Mammary microvascular endothelial cell (primary cell): ENCODE measurements around the gene DIRAS1. TPM values are rescaled to one million over a fixed set of nuclear protein-coding genes. Genes with fewer than 3 reads are reported as not detected.

Experiments used
- total RNA-seq: library from RNA; depleted of rRNA; stranded (reverse); fragments of >200 nt; gene quantifications from 2 replicates; pipeline ENCODE4 v1.2.3, GENCODE V29; 2015

The DIRAS1 gene, protein sequence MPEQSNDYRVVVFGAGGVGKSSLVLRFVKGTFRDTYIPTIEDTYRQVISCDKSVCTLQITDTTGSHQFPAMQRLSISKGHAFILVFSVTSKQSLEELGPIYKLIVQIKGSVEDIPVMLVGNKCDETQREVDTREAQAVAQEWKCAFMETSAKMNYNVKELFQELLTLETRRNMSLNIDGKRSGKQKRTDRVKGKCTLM
- 0.13 and 0.39 TPM in 2 replicates for total RNA-seq

DNA sequence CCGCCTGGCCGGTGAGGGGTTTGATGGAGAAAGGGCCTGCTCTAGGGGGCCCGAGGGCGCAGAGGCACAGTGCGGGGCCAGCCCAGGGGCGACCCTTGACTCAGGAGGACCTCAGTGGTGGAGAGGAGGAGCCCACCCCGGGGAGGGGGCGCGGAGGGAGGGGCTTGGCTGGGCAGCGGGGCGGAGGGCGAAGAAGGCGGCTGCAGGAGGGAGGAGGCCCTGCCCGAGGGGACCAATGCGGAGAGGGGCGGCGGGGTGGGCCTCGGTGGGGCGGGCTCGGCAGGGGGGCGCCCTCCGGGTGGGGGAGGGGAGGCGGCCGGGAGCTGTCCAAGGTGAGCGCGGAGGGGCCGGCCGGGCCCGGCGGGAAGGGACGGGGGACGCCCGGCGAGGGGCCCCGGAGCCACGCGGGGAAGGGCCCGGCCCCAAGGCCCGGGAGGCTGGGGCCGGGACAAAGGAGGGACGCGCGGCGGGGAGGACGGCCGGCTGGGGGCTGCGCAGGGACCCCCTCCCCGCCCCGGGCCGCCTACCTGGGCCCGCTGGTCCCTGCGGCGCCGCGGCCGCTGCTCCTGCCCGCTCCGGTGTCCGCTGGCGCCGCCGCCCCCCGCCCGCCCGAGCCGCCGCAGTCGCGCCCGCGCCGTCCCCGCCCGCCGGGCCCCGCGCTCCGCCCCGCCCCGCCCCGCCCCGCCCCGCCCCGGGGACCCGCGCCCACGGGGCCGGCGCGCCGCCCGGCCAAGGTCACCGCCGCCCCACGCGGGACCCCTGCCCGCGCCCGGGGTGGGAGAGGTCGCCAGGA lies at the start of gene DIRAS1:
Gene DIRAS1, minus strand, starts transcription at position 596 of the 793 bp plus-strand sequence. CDS start 3,566 bp downstream, outside the sequence.

DNA sequence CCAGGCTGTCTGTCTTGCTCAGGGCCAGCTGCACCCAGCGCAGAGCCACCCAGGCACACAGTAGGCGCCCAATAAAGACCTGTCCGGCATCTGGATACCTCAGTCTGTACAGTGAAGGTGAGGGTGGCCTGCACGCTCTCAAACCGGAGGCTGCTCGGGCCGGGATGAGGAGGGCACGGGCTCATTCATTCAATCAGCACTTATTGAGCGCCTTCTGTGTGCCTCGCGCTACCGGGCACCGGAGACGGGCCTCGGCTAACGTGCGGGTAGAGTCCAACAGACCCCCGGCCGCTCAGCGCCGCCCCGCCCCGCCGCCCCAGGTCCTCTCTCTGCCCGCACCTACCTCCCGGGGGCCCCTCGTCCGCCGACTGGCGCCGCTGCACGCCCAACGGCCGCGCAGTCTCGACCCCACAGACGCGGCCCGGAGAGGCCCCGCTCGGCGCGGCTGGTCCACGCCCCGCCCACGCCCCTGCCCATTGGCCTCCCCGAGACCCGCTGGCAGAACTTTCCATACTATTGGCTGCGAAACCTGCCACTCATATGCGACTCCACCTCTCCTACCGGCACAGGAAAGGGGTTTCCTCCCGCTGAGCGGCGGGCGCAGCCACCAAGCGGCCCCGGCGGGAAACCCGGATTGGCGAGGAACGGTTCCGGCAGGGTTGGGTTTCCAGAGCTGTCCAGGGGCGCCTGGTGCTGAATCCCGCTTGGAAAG lies 18.6 kb upstream of the DIRAS1 start, which contains the start of gene SLC39A3:
Gene SLC39A3, minus strand, starts transcription at position 416 of the 712 bp plus-strand sequence. CDS start 2,760 bp downstream, outside the sequence.

DNA sequence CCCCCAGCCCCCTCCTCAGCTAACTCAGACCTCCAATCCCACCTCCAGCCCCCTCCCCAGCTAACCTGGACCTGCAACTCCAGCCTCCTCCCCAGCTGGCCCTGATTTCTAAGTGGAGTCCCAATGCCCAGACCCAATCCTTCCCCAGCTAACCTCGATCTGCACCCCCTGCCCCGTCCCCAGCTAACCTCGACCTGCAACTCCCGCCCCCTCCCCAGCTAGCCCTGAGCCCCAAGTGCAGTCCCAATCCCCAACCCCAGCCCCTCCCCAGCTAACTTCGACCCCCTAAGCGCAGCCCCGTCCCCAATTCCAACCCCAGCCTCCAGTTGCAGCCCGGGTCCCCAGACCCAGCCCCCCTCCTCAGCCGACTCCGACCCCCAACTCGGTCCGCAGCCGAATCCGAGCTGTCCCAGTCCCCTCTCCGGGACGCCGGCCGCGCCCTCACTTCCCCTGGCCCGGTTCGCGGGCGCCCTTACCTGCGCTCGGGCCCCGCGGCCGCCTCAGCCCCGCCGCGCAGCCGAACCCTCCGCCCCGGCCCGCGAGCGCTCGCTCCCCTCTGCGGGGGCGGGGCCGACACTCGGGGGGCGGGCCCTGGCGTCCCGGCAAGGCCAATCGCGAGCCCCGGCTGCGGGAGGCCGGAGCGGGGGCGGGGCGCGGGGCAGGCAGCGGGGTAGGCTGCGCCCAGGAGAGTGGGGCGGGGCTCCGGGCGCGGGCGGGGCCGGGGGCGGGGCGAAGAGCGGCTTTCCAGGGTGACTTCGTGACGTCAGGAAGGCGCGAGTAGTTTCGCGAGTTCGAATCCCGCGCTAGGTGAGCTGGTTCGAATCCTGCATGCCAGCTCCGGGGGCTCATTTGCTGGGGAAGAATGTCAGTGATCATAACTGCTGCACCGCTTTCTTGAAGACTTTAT lies 18.7 kb downstream of the DIRAS1 start, which contains the start of gene GNG7:
Gene GNG7, minus strand, starts transcription at position 525 of the 907 bp plus-strand sequence. CDS start 182,006 bp downstream, outside the sequence.

Other genes with a start within 250 kb of the DIRAS1 start
- gene GADD45B, start 245.2 kb downstream of the DIRAS1 start, total RNA-seq, result 81.4 and 87.7 TPM in 2 replicates
- gene GNG7, start 18.7 kb downstream of the DIRAS1 start, total RNA-seq, result 0.25 and 0.33 TPM in 2 replicates
- gene SLC39A3, start 18.6 kb upstream of the DIRAS1 start, total RNA-seq, result 39.6 and 43.2 TPM in 2 replicates
- 82.6 and 88.2 TPM in 2 replicates for gene SGTA, start 61.9 kb upstream of the DIRAS1 start, total RNA-seq
- 152 and 187 TPM in 2 replicates for gene THOP1, start 64.1 kb upstream of the DIRAS1 start, total RNA-seq
- 0.80 and 1.1 TPM in 2 replicates for gene ZNF554, start 98.5 kb upstream of the DIRAS1 start, total RNA-seq
- gene ZNF555, start 120.1 kb upstream of the DIRAS1 start, total RNA-seq, result 2.9 and 3.1 TPM in 2 replicates
- gene ZNF556, start 146.0 kb upstream of the DIRAS1 start, total RNA-seq, result not detected in 2 replicates
- gene ZNF57, start 179.6 kb upstream of the DIRAS1 start, total RNA-seq, result 2.1 and 2.2 TPM in 2 replicates
- gene ZNF77, start 223.6 kb upstream of the DIRAS1 start, total RNA-seq, result 1.2 and 2.8 TPM in 2 replicates